HepG2 (cell line): ENCODE results near the gene S100A4.

Experiments used
- HMG20B ChIP-seq: conservative IDR thresholded peaks from 2 replicates; pipeline ENCODE4 v1.6.1; 2016; ENCODE audit warnings: missing genetic modification reagents, missing compliant biosample characterization
- TMF1 ChIP-seq: sonication (generic); formaldehyde crosslinking; IDR thresholded peaks from 2 replicates; pipeline ENCODE4 v1.8.1; 2022; ENCODE audit warnings: low read depth, missing genetic modification reagents

GRCh38 chr1:153553830-153554541 lies 8.4 kb upstream of the S100A4 start:
- TF ChIP-seq TMF1 (no peak), HMG20B (CRISPR knock-in tag) (no peak)
